SU-DHL-6 (cell line): Measurements from ENCODE around the gene AK6.

Source experiments
- H2AFZ ChIP-seq: fragments of 200-600 bp; sonication (generic); 2 replicates; pipeline ENCODE4 v1.6.1; 2014; ENCODE audit warnings: low read depth, mild to moderate bottlenecking, moderate library complexity, mixed read lengths, antibody characterized with exemption, low read length; ENCODE audit not compliant: severe bottlenecking
- H3F3A ChIP-seq: fragments of 200-600 bp; shearing (Covaris generic); 2 replicates; pipeline ENCODE4 v1.6.0; 2016; ENCODE audit warnings: antibody characterized with exemption, mild to moderate bottlenecking; ENCODE audit not compliant: insufficient read depth
- H3K27ac ChIP-seq: fragments of 200-600 bp; sonication (generic); 2 replicates; pipeline ENCODE4 v1.5.1; 2016; ENCODE audit warnings: low read depth, mild to moderate bottlenecking, low read length, moderate library complexity, mixed read lengths
- H3K27me3 ChIP-seq: fragments of 200-600 bp; sonication (generic), shearing (Covaris generic); 2 replicates; pipeline ENCODE4 v1.6.0; 2014; ENCODE audit warnings: mild to moderate bottlenecking, low read length
- H3K36me3 ChIP-seq: fragments of 200-600 bp; sonication (generic); 2 replicates; pipeline ENCODE4 v1.6.1; 2014; ENCODE audit warnings: mild to moderate bottlenecking, low read length, mixed read lengths
- H3K4me2 ChIP-seq: fragments of 300-600, 200-600 bp; shearing (Covaris generic), sonication (generic); 2 replicates; pipeline ENCODE4 v1.6.0; 2014; ENCODE audit warnings: low read length, low read depth, mild to moderate bottlenecking; ENCODE audit not compliant: poor library complexity, severe bottlenecking
- H3K4me3 ChIP-seq: fragments of 200-600 bp; sonication (generic); 2 replicates; pipeline ENCODE4 v1.5.1; 2014; ENCODE audit warnings: antibody characterized with exemption, low read length, mild to moderate bottlenecking, mixed read lengths; ENCODE audit not compliant: insufficient read depth, poor library complexity, severe bottlenecking
- H3K79me2 ChIP-seq: fragments of 200-600 bp; sonication (generic); 2 replicates; pipeline ENCODE4 v1.6.1; 2014; ENCODE audit warnings: mild to moderate bottlenecking, low read length, moderate library complexity; ENCODE audit not compliant: insufficient read depth
- H3K9ac ChIP-seq: fragments of 200-600 bp; sonication (generic); 2 replicates; pipeline ENCODE4 v1.7.0; 2014; ENCODE audit warnings: mild to moderate bottlenecking, low read length
- H3K9me2 ChIP-seq: fragments of 200-600 bp; sonication (generic); replicated peaks from 2 replicates; pipeline ENCODE4 v1.6.1; 2014; ENCODE audit warnings: low read length; ENCODE audit not compliant: insufficient read depth
- H3K9me3 ChIP-seq: fragments of 200-600 bp; sonication (generic); 2 replicates; pipeline ENCODE4 v1.6.1; 2014; ENCODE audit warnings: low read length, mixed read lengths; ENCODE audit not compliant: insufficient read depth
- H4K20me1 ChIP-seq: fragments of 200-600 bp; sonication (generic); 2 replicates; pipeline ENCODE4 v1.6.1; 2014; ENCODE audit warnings: low read depth, mild to moderate bottlenecking, antibody characterized with exemption, low read length, moderate library complexity, mixed read lengths
- EZH2phosphoT487 ChIP-seq: fragments of 200-600 bp; sonication (generic), shearing (Covaris generic); conservative IDR thresholded peaks from 2 replicates; pipeline ENCODE4 v1.6.1; 2018; ENCODE audit warnings: mild to moderate bottlenecking, antibody characterized with exemption, low read length, moderate library complexity, mixed read lengths
- TF ChIP-seq, protein P1 (sequence below): fragments of 200-600 bp; sonication (generic); IDR thresholded peaks from one replicate; pipeline ENCODE4 v1.5.1; 2017; ENCODE audit warnings: antibody characterized with exemption, mild to moderate bottlenecking, low read length, moderate library complexity; ENCODE audit not compliant: insufficient read depth, poor library complexity, severe bottlenecking

The AK6 gene

DNA sequence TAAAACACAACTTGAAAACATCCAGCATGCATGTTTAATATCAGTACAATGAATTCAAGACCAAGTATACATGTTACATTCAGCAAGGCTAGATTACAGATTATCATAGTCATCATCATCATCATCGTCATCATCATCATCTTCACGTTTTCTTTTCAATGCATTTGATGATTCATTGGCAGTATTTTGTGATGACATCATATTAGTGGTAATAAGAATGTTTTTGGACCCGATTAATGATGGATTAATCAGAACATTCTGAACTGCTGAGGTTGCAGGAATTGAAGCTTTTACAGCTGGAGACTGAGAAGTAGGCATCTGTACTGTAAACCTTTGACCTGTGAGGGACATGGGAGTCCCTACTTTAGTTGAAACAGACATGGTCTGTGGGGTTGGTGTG is 4.5 kb downstream of the AK6 start:
- Histone ChIP-seq H3K4me3 (no peak overlapping the region), H3K9ac (no peak overlapping the region), H3K36me3 (peaks cover 22% of the 10 kb centered on the region), H3K27ac (no peak overlapping the region), H3K79me2 (peaks cover 86% of the 10 kb centered on the region), H3K9me2 (no peaks in the 10 kb centered on the region), H4K20me1 (peaks cover 18% of the 10 kb centered on the region; the same call in 1 of the 2 replicates), H3F3A (peaks cover 15% of the 10 kb centered on the region), H3K27me3 (no peaks in the 10 kb centered on the region), H3K4me2 (no peak overlapping the region), H2AFZ (no peak overlapping the region), H3K9me3 (no peaks in the 10 kb centered on the region)
- TF ChIP-seq, protein P1, sequence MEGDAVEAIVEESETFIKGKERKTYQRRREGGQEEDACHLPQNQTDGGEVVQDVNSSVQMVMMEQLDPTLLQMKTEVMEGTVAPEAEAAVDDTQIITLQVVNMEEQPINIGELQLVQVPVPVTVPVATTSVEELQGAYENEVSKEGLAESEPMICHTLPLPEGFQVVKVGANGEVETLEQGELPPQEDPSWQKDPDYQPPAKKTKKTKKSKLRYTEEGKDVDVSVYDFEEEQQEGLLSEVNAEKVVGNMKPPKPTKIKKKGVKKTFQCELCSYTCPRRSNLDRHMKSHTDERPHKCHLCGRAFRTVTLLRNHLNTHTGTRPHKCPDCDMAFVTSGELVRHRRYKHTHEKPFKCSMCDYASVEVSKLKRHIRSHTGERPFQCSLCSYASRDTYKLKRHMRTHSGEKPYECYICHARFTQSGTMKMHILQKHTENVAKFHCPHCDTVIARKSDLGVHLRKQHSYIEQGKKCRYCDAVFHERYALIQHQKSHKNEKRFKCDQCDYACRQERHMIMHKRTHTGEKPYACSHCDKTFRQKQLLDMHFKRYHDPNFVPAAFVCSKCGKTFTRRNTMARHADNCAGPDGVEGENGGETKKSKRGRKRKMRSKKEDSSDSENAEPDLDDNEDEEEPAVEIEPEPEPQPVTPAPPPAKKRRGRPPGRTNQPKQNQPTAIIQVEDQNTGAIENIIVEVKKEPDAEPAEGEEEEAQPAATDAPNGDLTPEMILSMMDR: no peak
- no peak for TF ChIP-seq EZH2phosphoT487

DNA sequence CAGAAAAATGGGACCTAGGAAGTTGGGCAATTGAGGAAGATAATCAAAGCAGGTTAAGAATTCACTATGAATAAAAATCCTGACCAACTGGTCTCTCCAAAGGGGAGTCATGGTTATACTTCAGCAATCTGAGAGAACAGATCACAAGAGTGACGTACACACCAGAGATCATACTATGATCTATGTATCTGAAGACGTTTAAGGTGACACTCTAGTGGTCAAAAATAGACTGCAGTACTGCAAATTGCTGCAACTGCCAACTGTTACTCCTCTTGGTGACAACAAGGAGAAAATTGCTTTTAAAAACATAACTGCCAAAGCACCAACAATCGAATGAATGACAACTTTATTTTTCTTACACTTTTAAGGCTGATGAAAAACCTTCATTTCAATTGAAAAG is 4.9 kb downstream of the AK6 start:
- H3K9ac ChIP-seq: no peak overlapping the region
- H3K79me2 ChIP-seq: peaks cover 91% of the 10 kb centered on the region
- peaks cover 18% of the 10 kb centered on the region; the same call in 1 of the 2 replicates for H4K20me1 ChIP-seq
- H3F3A ChIP-seq: peaks cover 17% of the 10 kb centered on the region
- H3K4me3 ChIP-seq: no peak overlapping the region
- H3K27me3 ChIP-seq: no peaks in the 10 kb centered on the region
- H2AFZ ChIP-seq: no peak overlapping the region
- no peak overlapping the region for H3K27ac ChIP-seq
- H3K36me3 ChIP-seq: peaks cover 22% of the 10 kb centered on the region
- no peaks in the 10 kb centered on the region for H3K9me3 ChIP-seq
- no peak for TF ChIP-seq EZH2phosphoT487
- TF ChIP-seq, protein P1: peak; percentile 18
- H3K4me2 ChIP-seq: no peak overlapping the region
- no peaks in the 10 kb centered on the region for H3K9me2 ChIP-seq

DNA sequence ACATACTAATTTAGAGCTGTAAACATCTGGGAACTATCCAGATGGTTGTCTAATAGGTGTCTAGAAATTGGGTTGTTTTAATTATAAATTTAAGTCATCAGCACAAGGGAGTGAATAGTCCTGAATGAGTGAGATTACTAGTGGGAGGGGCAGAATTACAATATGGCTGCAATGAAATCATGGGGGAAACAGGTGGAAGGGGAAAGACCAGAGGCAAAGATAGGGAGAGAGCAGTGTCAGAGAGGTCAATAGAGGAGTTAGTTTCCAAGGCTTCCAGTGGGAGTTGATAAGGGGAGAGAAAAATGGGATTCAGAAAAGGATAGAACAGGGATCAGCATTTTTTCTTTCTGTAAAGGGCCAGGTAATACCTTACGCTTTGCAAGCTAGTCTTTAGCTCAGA is 8.9 kb downstream of the AK6 start:
- Histone ChIP-seq H3K9me2 (no peaks in the 10 kb centered on the region), H3K4me3 (no peak overlapping the region), H3K27me3 (no peaks in the 10 kb centered on the region), H2AFZ (no peak overlapping the region), H3K36me3 (peaks cover 25% of the 10 kb centered on the region), H3K79me2 (peaks cover 85% of the 10 kb centered on the region), H3K9me3 (no peaks in the 10 kb centered on the region), H3K27ac (no peak overlapping the region), H3K4me2 (no peak overlapping the region), H3K9ac (no peak overlapping the region), H4K20me1 (peaks cover 12% of the 10 kb centered on the region), H3F3A (0 out of 2 replicates have a peak, but pooled peaks cover 11% of the 10 kb centered on the region)
- TF ChIP-seq, protein P1: no peak
- TF ChIP-seq EZH2phosphoT487: no peak
